SK-N-SH (cell line): ENCODE data around the gene SLC14A1. TPM values are rescaled to one million over a fixed set of nuclear protein-coding genes. Genes with fewer than 3 reads are reported as not detected.

Source experiments
- CTCF ChIA-PET: fragments of 300-600, 350-600 bp; formaldehyde crosslinking; extraction: SDS; loops from one replicate; lab custom pipeline; 2021; lab: Yijun Ruan, JAX
- POLR2A ChIA-PET: fragments of 350-600 bp; sonication (Branson Sonifier 250); formaldehyde crosslinking; extraction: SDS; loops from one replicate; lab custom pipeline; 2020; ENCODE audit warnings: antibody characterized with exemption, inconsistent platforms; lab: Yijun Ruan, JAX
- DNase-seq: peaks from one replicate; pipeline ENCODE4 v3.0.0; 2012
- H2AFZ ChIP-seq: fragments of 200-600 bp; sonication (generic); 2 replicates; pipeline ENCODE4 v1.8.1; 2016; ENCODE audit warnings: antibody characterized with exemption, mild to moderate bottlenecking, low read depth
- H3F3A ChIP-seq: fragments of 200-600 bp; sonication (generic); replicated peaks from 2 replicates; pipeline ENCODE3; 2016; ENCODE audit warnings: antibody characterized with exemption, mild to moderate bottlenecking; ENCODE audit not compliant: insufficient read depth
- H3K27ac ChIP-seq, 2 experiments: fragments of 200-500 bp in 1 of 2; fragments of 200-600 bp in 1 of 2; sonication (Bioruptor generic) in 1 of 2; sonication (generic), shearing (Covaris generic) in 1 of 2; 2 replicates each; pipeline versions ENCODE4 v1.5.1 to v1.6.1; 2014 to 2016; ENCODE audit warnings: low read depth in 2 of 2, inconsistent platforms in 1 of 2, low read length in 1 of 2, mild to moderate bottlenecking in 1 of 2, mixed read lengths in 1 of 2
- H3K27me3 ChIP-seq: fragments of 200-600 bp; sonication (generic), shearing (Covaris generic); 2 replicates; pipeline ENCODE4 v1.6.1; 2016; ENCODE audit warnings: mixed run types; ENCODE audit not compliant: insufficient read depth
- H3K36me3 ChIP-seq, 2 experiments: fragments of 200-500 bp in 1 of 2; fragments of 200-600 bp in 1 of 2; sonication (Bioruptor generic) in 1 of 2; sonication (generic) in 1 of 2; replicated peaks in 1 of 2; 2 replicates each; pipeline versions ENCODE3 to v1.5.1; 2014 to 2016; ENCODE audit warnings: low read length in 1 of 2, mild to moderate bottlenecking in 1 of 2; ENCODE audit not compliant: insufficient read depth in 2 of 2, control insufficient read depth in 1 of 2
- H3K4me1 ChIP-seq, 2 experiments: fragments of 200-500 bp in 1 of 2; fragments of 200-600 bp in 1 of 2; sonication (Bioruptor generic) in 1 of 2; sonication (generic), shearing (Covaris generic) in 1 of 2; 2 replicates each; pipeline versions ENCODE4 v1.5.1 to v1.6.1; 2014 to 2016; ENCODE audit warnings: low read depth in 1 of 2, low read length in 1 of 2, mixed run types in 1 of 2; ENCODE audit not compliant: insufficient read depth in 2 of 2, control insufficient read depth in 1 of 2
- H3K4me2 ChIP-seq: fragments of 200-600 bp; sonication (generic), shearing (Covaris generic); 2 replicates; pipeline ENCODE4 v1.6.1; 2017; ENCODE audit warnings: mixed run types
- H3K4me3 ChIP-seq, 2 experiments: fragments of 200-500 bp in 1 of 2; fragments of 200-600 bp in 1 of 2; sonication (Bioruptor generic) in 1 of 2; sonication (generic), shearing (Covaris generic) in 1 of 2; 2 replicates each; pipeline versions ENCODE4 v1.5.1 to v1.8.1; 2014 to 2016; ENCODE audit warnings: low read depth in 2 of 2, inconsistent platforms in 1 of 2, low read length in 1 of 2, mild to moderate bottlenecking in 1 of 2, mixed read lengths in 1 of 2, moderate library complexity in 1 of 2
- H3K79me2 ChIP-seq: fragments of 200-600 bp; sonication (generic); 2 replicates; pipeline ENCODE4 v1.8.1; 2017; ENCODE audit warnings: mild to moderate bottlenecking; ENCODE audit not compliant: insufficient read depth
- H3K9ac ChIP-seq: fragments of 200-600 bp; sonication (generic); 2 replicates; pipeline ENCODE4 v1.6.1; 2017; ENCODE audit warnings: mixed run types
- H3K9me2 ChIP-seq: fragments of 200-600 bp; sonication (generic); 2 replicates; pipeline ENCODE4 v1.6.1; 2017; ENCODE audit warnings: mixed run types
- H3K9me3 ChIP-seq: fragments of 200-600 bp; sonication (generic); 2 replicates; pipeline ENCODE4 v1.6.1; 2017; ENCODE audit warnings: mixed run types, mild to moderate bottlenecking, moderate library complexity
- H4K20me1 ChIP-seq: fragments of 200-600 bp; sonication (generic); 2 replicates; pipeline ENCODE4 v1.6.1; 2017; ENCODE audit warnings: mild to moderate bottlenecking, mixed run types; ENCODE audit not compliant: insufficient read depth
- CHD2 ChIP-seq: fragments of 150-350 bp; IDR thresholded peaks from 2 replicates; pipeline ENCODE4 v1.6.1; 2018; ENCODE audit warnings: low read length; ENCODE audit not compliant: partially characterized antibody
- EZH2phosphoT487 ChIP-seq: fragments of 200-600 bp; sonication (generic); IDR thresholded peaks from 2 replicates; pipeline ENCODE4 v1.6.1; 2017; ENCODE audit warnings: low read depth, mixed run types, mild to moderate bottlenecking, antibody characterized with exemption, moderate library complexity, borderline replicate concordance
- FOSL2 ChIP-seq: IDR thresholded peaks from 2 replicates; pipeline ENCODE4 v1.4.0; 2012; ENCODE audit warnings: low read depth, mild to moderate bottlenecking, moderate library complexity, borderline replicate concordance
- FOXJ3 ChIP-seq: sonication (generic); formaldehyde crosslinking; IDR thresholded peaks from 2 replicates; pipeline ENCODE4 v1.5.1; 2020; ENCODE audit warnings: mild to moderate bottlenecking, missing genetic modification reagents
- GABPA ChIP-seq: IDR thresholded peaks from 2 replicates; pipeline ENCODE4 v1.4.0; 2012; ENCODE audit warnings: low read depth, mild to moderate bottlenecking
- GATA2 ChIP-seq: sonication (generic); formaldehyde crosslinking; IDR thresholded peaks from 2 replicates; pipeline ENCODE4 v1.5.0; 2020; ENCODE audit warnings: mild to moderate bottlenecking, missing genetic modification reagents
- JUND ChIP-seq: IDR thresholded peaks from 2 replicates; pipeline ENCODE4 v1.4.0; 2012
- NFIC ChIP-seq: IDR thresholded peaks from 2 replicates; pipeline ENCODE4 v1.4.0; 2012; ENCODE audit warnings: borderline replicate concordance
- POLR2AphosphoS5 ChIP-seq: IDR thresholded peaks from 2 replicates; pipeline ENCODE4 v1.6.1; 2012; ENCODE audit warnings: low read depth, low read length
- RAD21 ChIP-seq: IDR thresholded peaks from 2 replicates; pipeline ENCODE4 v1.6.1; 2012; ENCODE audit warnings: mild to moderate bottlenecking, low read length
- RFX5 ChIP-seq: IDR thresholded peaks from 2 replicates; pipeline ENCODE4 v1.6.1; 2012; ENCODE audit warnings: mild to moderate bottlenecking, improper control_type of control experiment, low read length
- SIN3A ChIP-seq: IDR thresholded peaks from 2 replicates; pipeline ENCODE4 v1.6.1; 2012; ENCODE audit warnings: low read depth, mild to moderate bottlenecking, low read length, moderate library complexity, borderline replicate concordance
- TAF1 ChIP-seq: IDR thresholded peaks from 2 replicates; pipeline ENCODE4 v1.6.1; 2012; ENCODE audit warnings: low read depth, mild to moderate bottlenecking, low read length, moderate library complexity, borderline replicate concordance
- USF2 ChIP-seq: fragments of 150-350 bp; IDR thresholded peaks from 2 replicates; pipeline ENCODE4 v1.6.1; 2017; ENCODE audit warnings: antibody characterized with exemption, low read length, low read depth, borderline replicate concordance
- YY1 ChIP-seq: IDR thresholded peaks from 2 replicates; pipeline ENCODE4 v1.4.0; 2012; ENCODE audit warnings: low read depth, mild to moderate bottlenecking
- ZBTB33 ChIP-seq: IDR thresholded peaks from 2 replicates; pipeline ENCODE4 v1.4.0; 2012; ENCODE audit warnings: low read depth, borderline replicate concordance
- WGBS: methylation state at CpG from one replicate; pipeline ENCODE4 v1.1.6; 2017; ENCODE audit warnings: low lambda C conversion rate; 5-methylcytosine and 5-hydroxymethylcytosine counted together
- polyA plus RNA-seq, 3 experiments: library from polyadenylated mRNA; depleted of rRNA; stranded (reverse); fragments of >200 nt; gene quantifications; 2 replicates each; pipeline ENCODE4 v1.2.3, GENCODE V29; 2012
- TF ChIP-seq, protein P1 (sequence below): IDR thresholded peaks from 2 replicates; pipeline ENCODE4 v1.6.1; 2012; ENCODE audit warnings: mild to moderate bottlenecking, low read depth, low read length, moderate library complexity

The SLC14A1 gene
- polyA plus RNA-seq, 1 of the 3 experiments (the other 2 are of a cell fraction) = 2.4 TPM

GRCh38 chr18:45761512-45762114 is 37.6 kb downstream of the SLC14A1 start:
- H3K27ac ChIP-seq = no peak overlapping the region
- 59% methylated on average over 6 of the region's 6 CpGs for WGBS
- H3K9me3 ChIP-seq = no peaks in the 10 kb centered on the region
- H3K79me2 ChIP-seq = no peaks in the 10 kb centered on the region
- H3K27me3 ChIP-seq = no peaks in the 10 kb centered on the region
- no peak overlapping the region for H3K4me3 ChIP-seq
- no peak for DNase-seq
- no peak overlapping the region; the same call in 1 of the 2 replicates for H2AFZ ChIP-seq
- no peak overlapping the region for H3K4me2 ChIP-seq
- H4K20me1 ChIP-seq = no peaks in the 10 kb centered on the region
- no peaks in the 10 kb centered on the region for H3K9me2 ChIP-seq
- ChIA-PET POLR2A (no interaction called here), CTCF (no interaction called here)
- peaks cover 0 to 16% of the 10 kb centered on the region in 2 experiments; a peak in 2 of 4 replicates for H3K4me1 ChIP-seq
- TF ChIP-seq YY1 (no peak), TAF1 (no peak), RAD21 (no peak), EZH2phosphoT487 (no peak), POLR2AphosphoS5 (no peak), USF2 (no peak), FOSL2 (no peak), CHD2 (no peak), JUND (no peak), GATA2 (no peak), SIN3A (no peak), NFIC (no peak), FOXJ3 (CRISPR knock-in tag) (no peak), ZBTB33 (no peak), GABPA (no peak), RFX5 (no peak)
- TF ChIP-seq, protein P1, sequence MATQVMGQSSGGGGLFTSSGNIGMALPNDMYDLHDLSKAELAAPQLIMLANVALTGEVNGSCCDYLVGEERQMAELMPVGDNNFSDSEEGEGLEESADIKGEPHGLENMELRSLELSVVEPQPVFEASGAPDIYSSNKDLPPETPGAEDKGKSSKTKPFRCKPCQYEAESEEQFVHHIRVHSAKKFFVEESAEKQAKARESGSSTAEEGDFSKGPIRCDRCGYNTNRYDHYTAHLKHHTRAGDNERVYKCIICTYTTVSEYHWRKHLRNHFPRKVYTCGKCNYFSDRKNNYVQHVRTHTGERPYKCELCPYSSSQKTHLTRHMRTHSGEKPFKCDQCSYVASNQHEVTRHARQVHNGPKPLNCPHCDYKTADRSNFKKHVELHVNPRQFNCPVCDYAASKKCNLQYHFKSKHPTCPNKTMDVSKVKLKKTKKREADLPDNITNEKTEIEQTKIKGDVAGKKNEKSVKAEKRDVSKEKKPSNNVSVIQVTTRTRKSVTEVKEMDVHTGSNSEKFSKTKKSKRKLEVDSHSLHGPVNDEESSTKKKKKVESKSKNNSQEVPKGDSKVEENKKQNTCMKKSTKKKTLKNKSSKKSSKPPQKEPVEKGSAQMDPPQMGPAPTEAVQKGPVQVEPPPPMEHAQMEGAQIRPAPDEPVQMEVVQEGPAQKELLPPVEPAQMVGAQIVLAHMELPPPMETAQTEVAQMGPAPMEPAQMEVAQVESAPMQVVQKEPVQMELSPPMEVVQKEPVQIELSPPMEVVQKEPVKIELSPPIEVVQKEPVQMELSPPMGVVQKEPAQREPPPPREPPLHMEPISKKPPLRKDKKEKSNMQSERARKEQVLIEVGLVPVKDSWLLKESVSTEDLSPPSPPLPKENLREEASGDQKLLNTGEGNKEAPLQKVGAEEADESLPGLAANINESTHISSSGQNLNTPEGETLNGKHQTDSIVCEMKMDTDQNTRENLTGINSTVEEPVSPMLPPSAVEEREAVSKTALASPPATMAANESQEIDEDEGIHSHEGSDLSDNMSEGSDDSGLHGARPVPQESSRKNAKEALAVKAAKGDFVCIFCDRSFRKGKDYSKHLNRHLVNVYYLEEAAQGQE = no peak
- H3K9ac ChIP-seq = no peak overlapping the region
- H3K36me3 ChIP-seq = no peaks in the 10 kb centered on the region
- peaks cover 8% of the 10 kb centered on the region for H3F3A ChIP-seq
